GM21367 (cell line): ENCODE data around the gene PLEKHA1.

Experiments
- ATAC-seq: cut with Tn5 transposase; IDR thresholded peaks from one replicate; pipeline ENCODE4 v1.9.1; 2021; ENCODE audit not compliant: unreplicated experiment

The PLEKHA1 gene

DNA sequence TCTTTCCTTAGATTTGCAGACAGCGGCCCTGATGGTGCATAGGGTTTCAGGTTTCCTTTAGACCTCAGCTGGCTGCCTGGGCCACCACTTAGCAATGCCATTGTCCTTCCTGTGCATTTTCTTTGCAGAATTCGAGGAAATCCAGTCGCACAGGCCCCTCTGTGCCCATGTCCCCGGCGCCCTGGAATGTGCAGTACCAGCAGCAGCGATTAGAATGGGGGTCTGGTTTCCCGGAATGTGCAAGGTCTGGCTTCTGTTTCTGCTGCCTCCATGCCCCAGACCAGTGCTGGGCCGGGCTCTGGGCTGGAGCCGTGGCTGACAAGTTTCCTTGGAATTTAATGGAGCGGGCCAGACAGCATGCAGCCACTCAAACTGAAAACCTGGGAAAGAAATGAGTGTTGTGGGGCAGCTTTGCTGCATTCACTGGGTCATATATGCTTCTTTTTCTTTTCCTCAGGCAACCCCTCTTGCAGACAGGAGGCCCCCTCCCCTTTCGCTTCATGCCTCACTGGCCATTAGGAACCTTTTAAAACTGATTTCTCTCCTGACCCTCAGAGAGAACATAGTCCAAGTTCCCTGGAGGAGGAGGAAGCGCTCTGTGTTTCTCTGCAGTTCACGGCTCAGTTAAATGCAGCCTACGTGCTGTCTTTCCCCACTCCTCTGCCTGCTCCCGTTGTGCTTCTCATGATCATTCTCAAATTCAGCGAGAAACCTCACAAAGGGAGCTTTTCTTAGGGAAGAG, 101.3 kb downstream of the PLEKHA1 start:
- ATAC-seq, result no peak

DNA sequence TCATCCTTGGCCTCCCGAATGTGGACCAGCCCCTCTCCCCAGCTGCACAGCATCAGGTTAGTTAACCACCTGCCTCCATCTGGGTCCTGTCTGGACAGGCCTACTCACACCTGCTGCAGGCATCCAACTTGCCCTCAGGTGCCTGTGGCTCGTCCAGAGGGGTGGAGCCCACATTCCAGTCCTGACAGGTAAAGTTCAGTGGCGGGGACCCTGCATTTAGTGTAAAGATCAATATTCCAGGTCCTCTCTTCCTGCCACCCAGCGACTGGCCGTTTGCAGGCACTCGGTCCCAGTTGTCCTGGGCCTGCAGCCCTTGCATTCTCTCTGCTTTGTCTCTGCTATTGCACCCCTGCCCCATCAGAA, 101.8 kb downstream of the PLEKHA1 start:
- ATAC-seq, result no peak

DNA sequence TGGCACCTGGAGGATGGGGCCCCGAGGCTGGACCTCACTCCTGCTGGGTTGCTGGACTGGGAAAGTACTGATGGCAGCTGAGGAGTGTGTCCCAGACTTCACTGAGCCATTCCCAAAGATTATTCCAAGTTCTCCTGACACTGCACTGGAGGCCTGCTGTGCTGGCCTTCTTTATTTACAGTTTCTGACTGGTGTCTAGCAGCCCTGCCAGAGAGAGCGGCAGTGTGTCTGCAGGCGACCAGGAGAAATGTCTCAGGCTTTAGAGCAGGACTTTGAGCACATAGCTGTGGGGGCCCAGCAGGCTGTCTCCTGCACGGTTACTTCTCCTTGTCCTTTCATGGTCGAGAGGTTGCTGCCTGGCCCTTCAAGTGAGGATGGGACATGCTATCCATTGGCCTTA, 102.9 kb downstream of the PLEKHA1 start:
- ATAC-seq, result no peak

DNA sequence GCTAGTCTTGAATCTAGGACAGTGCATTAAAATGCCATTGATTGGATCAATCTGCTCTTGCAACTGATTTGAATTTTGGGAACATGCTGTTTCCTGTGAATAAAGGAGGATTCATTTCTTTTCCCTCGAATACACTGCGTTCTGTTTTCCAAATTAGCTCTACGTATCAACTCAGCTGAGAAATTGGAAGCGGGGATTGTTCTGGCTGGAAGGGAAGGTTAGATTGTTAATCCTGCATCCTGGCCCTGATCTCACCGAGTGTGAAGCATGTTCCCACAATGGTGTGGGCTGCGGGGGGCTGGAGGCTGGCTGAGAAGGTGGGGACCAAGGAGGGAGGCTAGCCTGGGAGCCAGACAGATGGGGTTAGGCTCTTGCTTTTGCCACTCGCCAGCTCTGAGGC, 104.5 kb downstream of the PLEKHA1 start:
- ATAC-seq, result no peak

DNA sequence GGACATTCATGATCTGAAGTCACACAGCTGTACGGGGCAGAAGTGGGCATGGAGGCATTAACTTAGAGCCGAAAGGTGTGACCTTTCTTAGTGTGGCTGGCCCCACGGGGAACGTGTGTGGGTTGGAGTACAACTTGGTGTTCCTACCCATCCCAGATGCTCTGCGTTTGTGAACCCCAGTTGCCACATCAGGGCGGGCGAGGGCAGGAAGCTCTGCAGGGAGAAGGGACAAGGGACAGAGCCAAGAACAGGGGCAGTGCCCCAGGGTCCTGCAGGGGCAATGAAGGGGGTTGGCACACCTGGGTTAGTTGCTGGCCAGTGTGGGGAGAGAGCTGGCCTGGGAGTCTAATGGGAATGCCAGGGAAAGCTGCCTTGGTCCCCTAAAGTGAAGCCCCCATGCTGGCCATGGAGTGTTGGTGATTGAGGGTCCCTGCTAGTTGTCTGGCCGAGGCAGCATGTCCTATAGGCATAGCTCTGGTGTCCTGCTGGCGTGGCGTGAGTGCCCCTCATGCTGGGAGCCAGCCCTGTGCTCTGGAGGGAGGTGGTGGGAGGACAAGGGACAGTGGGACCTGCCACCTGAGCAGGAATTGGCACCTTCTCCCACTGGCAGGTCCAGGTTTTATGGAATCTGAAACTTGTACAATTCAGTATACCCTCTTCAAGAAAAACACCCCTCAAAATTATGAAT, 105.8 kb downstream of the PLEKHA1 start:
- ATAC-seq, result no peak

DNA sequence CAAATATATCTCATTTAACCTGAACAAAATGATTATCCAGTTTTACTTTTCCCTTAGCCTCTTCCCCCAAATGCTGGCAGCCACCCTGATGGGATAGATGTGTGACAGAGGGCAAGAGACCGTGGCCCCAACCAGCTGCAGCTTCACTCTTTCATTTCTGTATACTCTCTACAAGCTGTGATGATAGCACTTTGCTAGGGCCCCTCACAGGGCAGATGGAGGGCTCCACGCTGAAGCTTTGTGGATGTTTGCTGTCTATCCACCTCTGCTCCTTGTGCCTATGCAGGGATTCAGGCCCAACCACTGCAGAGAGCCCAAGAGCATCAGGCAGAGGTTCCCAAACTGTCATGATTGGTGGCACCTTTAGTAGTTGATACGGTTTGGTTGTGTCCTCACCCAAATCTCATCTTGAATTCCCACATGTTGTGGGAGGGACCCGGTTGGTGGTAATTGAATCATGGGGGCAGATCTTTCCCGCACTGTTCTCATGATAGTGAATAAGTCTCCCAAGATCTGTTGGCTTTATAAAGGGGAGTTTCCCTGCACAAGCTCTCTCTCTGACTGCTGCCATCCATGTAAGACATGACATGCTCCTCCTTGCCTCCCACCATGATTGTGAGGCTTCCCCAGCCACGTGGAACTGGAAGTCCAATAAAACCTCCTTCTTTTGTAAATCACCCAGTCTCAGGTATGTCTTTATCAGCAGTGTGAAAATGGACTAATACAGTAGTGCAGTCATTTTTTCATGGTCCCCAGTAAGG, 107.0 kb downstream of the PLEKHA1 start:
- no peak for ATAC-seq
